Mesodermal cell (in vitro differentiated cells): ENCODE measurements around the gene CHRNB2. TPM values are rescaled to one million over a fixed set of nuclear protein-coding genes. Genes with fewer than 3 reads are reported as not detected.
A peak's percentile ranks its signal among the peaks of the same experiment; 100 is the strongest.
"Not testable (repeated sequence)": the region's sequence is repeated elsewhere in the genome, so short reads cannot be mapped to it uniquely, and the experiment has no call there.

Source experiments
- H3K27ac ChIP-seq: 2 replicates; pipeline ENCODE4 v1.7.0; 2013; ENCODE audit warnings: mild to moderate bottlenecking, low read depth, low read length, moderate library complexity; ENCODE audit not compliant: severe bottlenecking
- H3K36me3 ChIP-seq: 2 replicates; pipeline ENCODE4 v1.7.1; 2013; ENCODE audit warnings: mild to moderate bottlenecking, low read length, moderate library complexity; ENCODE audit not compliant: control insufficient read depth, insufficient read depth
- H3K4me1 ChIP-seq: one replicate; pipeline ENCODE4 v1.7.1; 2013; ENCODE audit warnings: mild to moderate bottlenecking, low read length; ENCODE audit not compliant: insufficient read depth, control insufficient read depth, poor library complexity, severe bottlenecking
- H3K4me3 ChIP-seq: 2 replicates; pipeline ENCODE4 v1.7.0; 2013; ENCODE audit warnings: low read length, control low read depth, mild to moderate bottlenecking; ENCODE audit not compliant: insufficient read depth, poor library complexity, severe bottlenecking; ENCODE audit errors: extremely low read depth
- H3K9me3 ChIP-seq: 2 replicates; pipeline ENCODE4 v1.7.1; 2013; ENCODE audit warnings: mild to moderate bottlenecking, low read length, moderate library complexity; ENCODE audit not compliant: control insufficient read depth
- WGBS, 2 experiments: methylation state at CpG; one replicate each; pipeline ENCODE4 v1.1.5; 2013; ENCODE audit warnings: missing lambda C conversion rate in 2 of 2; ENCODE audit not compliant: insufficient coverage in 2 of 2; 5-methylcytosine and 5-hydroxymethylcytosine counted together
- polyA plus RNA-seq, 2 experiments: library from polyadenylated mRNA; stranded (reverse); fragments of 50-300 nt; gene quantifications; one replicate each; pipeline ENCODE4 v1.2.3, GENCODE V29; 2013

CHRNB2 gene, protein sequence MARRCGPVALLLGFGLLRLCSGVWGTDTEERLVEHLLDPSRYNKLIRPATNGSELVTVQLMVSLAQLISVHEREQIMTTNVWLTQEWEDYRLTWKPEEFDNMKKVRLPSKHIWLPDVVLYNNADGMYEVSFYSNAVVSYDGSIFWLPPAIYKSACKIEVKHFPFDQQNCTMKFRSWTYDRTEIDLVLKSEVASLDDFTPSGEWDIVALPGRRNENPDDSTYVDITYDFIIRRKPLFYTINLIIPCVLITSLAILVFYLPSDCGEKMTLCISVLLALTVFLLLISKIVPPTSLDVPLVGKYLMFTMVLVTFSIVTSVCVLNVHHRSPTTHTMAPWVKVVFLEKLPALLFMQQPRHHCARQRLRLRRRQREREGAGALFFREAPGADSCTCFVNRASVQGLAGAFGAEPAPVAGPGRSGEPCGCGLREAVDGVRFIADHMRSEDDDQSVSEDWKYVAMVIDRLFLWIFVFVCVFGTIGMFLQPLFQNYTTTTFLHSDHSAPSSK
- 0.26 TPM for polyA plus RNA-seq (2013, experiment 1 of 2)
- 0.15 TPM for polyA plus RNA-seq (2013, experiment 2 of 2)

DNA sequence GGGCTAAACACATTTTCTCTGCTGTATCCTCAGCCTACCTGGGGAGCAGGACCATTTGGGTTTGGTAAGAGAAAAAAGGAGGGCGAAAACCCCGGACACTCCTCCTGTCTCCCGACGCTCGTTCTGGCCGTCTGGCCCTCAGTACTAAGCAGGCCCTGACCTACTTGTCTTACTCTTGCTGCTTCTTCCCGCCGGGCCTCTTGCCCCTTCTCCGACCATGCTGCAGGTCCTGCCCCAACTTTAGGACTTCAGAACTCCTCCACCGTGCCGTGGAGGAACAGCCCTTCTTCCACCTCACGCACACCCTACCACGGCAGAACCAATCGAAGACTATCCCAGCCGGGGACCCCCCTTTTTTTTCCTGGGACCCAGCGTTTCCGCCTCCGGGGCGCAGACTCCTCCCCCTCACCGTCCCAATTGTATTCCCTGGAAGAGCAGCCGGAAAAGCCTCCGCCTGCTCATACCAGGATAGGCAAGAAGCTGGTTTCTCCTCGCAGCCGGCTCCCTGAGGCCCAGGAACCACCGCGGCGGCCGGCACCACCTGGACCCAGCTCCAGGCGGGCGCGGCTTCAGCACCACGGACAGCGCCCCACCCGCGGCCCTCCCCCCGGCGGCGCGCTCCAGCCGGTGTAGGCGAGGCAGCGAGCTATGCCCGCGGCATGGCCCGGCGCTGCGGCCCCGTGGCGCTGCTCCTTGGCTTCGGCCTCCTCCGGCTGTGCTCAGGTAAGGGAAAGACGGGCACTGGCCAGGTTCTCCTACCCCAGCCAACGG lies at the start of gene CHRNB2:
Gene CHRNB2, plus strand, starts transcription at position 393 of the 771 bp plus-strand sequence. Its CDS starts 267 bp downstream, at position 660.
- 2 to 6% methylated on average over 22 to 52 of the region's 53 CpGs for WGBS, 2 experiments
- H3K36me3 ChIP-seq, result no peaks in the 10 kb centered on the region
- H3K27ac ChIP-seq, result no peak within 1 kb of the TSS

GRCh38 chr1:154519591-154519991 lies 48.0 kb upstream of the CHRNB2 start:
- H3K4me3 ChIP-seq, result no peak overlapping the region
- no peaks in the 10 kb centered on the region for H3K9me3 ChIP-seq
- no peaks in the 10 kb centered on the region for H3K4me1 ChIP-seq
- H3K36me3 ChIP-seq, result no peaks in the 10 kb centered on the region
- no peak overlapping the region for H3K27ac ChIP-seq
- 74 to 81% methylated on average over 8 to 9 of the region's 9 CpGs for WGBS, 2 experiments

More for the DNA sequence above, at the start of gene CHRNB2:
- no peaks in the 10 kb centered on the region for H3K9me3 ChIP-seq
- peak within 1 kb of the TSS; percentile 14 for H3K4me3 ChIP-seq
- H3K4me1 ChIP-seq, result no peaks in the 10 kb centered on the region

GRCh38 chr1:154520333-154520732 lies 47.2 kb upstream of the CHRNB2 start:
- H3K4me1 ChIP-seq, result no peaks in the 10 kb centered on the region
- H3K4me3 ChIP-seq, result no peak overlapping the region
- 86 to 100% methylated on average over 2 of the region's 3 CpGs for whole genome bisulfite sequencing, 2 experiments
- no peak overlapping the region for H3K27ac ChIP-seq
- H3K9me3 ChIP-seq, result no peaks in the 10 kb centered on the region
- no peaks in the 10 kb centered on the region for H3K36me3 ChIP-seq

DNA sequence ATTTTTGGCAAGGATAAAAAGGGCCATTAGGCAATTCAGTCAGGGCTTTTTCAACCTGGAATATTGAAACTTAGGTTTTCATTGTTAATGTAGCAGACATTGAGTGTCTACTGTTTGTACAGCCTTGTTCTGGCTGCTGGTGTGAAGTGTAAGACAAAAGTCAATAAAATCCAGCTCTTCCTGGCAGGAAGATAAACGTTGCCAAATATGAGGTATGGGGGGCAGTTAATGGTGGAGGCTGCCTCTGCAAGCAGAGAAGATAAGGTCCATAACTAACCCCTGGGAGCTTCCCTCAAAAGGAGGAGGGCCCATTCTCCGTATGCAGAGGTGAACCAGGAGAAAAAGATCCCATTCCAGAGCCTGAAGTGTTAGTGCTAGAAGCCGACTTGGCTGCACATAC lies 45.9 kb upstream of the CHRNB2 start:
- Histone ChIP-seq H3K4me3 (no peak overlapping the region), H3K9me3 (no peaks in the 10 kb centered on the region), H3K4me1 (no peaks in the 10 kb centered on the region), H3K36me3 (no peaks in the 10 kb centered on the region), H3K27ac (no peak overlapping the region)
- 76 to 82% methylated on average over 3 of the region's 3 CpGs for WGBS, 2 experiments

DNA sequence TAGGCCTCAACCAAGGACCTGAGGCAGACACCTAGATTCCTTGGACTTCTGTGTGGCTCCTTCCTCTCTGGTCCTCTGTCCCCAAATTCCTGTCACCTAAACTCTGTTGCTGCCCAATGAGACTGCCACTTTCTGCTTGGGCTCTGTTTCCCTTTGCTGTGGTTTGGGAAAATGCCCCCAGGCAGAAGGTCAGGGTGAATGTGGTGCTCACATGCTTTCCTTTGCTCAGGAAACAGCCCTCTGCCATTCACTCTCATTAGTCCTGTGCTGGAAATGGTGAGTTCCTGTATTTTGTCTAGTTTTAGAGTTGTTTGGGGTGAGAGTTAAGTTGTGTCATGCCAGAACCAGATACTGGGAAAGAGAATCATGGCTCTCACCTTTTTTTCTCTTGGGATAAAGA lies 42.7 kb upstream of the CHRNB2 start:
- Histone ChIP-seq H3K9me3 (no peaks in the 10 kb centered on the region), H3K27ac (no peak overlapping the region), H3K4me3 (no peak overlapping the region), H3K36me3 (no peaks in the 10 kb centered on the region), H3K4me1 (no peaks in the 10 kb centered on the region)

DNA sequence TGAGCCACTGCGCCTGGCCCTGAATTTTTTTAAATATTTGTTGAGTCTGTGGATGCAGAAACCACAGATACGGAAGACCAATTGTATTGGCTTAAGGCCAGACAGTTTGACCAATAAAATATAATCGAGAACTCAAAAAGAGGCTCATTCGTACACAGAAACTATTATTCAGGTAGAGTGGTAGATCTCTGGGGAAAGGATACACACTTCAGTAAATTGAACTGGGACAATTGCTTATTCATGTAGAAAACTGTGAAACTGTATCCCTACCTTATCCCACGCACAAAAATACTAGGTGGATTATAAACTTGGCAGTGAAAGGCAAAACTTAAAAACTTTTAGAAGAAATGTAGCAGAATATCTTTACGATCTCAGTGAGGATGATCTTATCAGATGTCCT lies 40.4 kb upstream of the CHRNB2 start:
- no peaks in the 10 kb centered on the region for H3K9me3 ChIP-seq
- no peaks in the 10 kb centered on the region for H3K36me3 ChIP-seq
- no peaks in the 10 kb centered on the region for H3K4me1 ChIP-seq
- 80 to 92% methylated on average over 4 to 5 of the region's 6 CpGs for whole genome bisulfite sequencing, 2 experiments
- no peak overlapping the region for H3K27ac ChIP-seq
- H3K4me3 ChIP-seq, result no peak overlapping the region

- no peaks in the 10 kb centered on the region for H3K36me3 ChIP-seq
- H3K4me1 ChIP-seq, result no peaks in the 10 kb centered on the region
- no peaks in the 10 kb centered on the region for H3K9me3 ChIP-seq
- no peak overlapping the region for H3K27ac ChIP-seq
- H3K4me3 ChIP-seq, result no peak overlapping the region
- WGBS, 2 experiments, result 92% methylated on average over 2 of the region's 6 CpGs; no CpG with 5 or more reads in 1 of the 2 experiments
Measured at GRCh38 chr1:154529308-154529707, 38.3 kb upstream of the CHRNB2 start.

- not testable (repeated sequence) for H3K4me3 ChIP-seq, H3K4me1 ChIP-seq, H3K36me3 ChIP-seq, H3K27ac ChIP-seq, H3K9me3 ChIP-seq
- 87 to 95% methylated on average over 11 to 12 of the region's 13 CpGs for WGBS, 2 experiments
Measured at GRCh38 chr1:154531950-154532349, 35.6 kb upstream of the CHRNB2 start.

DNA sequence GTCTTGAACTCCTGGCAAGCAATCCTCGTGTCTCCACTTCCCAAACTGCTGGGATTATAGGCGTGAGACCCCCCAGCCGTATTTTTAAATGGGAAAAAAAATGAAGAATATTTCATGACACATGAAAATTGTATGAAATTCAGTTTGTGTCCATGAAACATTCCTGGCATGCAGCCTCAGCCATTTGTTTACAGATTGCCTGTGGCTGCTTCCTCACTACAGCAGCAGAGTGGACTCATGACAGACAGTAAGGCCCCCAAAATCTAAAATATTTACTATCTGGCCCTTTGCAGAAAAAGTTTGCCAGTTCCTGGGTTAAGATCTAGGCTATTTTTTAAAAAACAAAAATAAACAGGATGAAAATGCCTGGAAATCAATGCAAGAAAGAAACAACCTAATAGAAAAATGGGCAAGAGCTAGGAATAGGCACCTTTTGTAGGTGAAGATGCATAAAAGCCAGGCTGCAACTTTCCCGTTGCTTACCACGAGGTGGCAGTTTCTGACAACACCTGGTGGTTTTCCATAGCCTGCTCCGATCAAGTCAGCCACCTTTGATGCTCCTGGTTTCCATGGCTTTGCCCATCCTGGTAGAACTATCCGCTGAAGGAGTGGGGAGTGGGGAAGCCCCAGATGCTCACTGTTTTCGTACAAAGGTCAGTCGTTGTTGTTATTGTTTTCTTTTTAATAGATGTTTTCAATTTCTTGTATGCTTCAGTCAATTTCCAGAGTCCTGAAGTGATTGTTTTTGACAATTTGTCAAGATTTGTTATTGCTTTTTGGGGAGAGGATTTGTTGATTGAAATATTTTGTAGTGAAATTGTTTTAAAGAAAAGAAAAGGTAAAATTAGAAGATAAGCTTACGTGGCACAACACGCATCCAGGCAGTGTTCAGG lies 33.4 kb upstream of the CHRNB2 start:
- WGBS, 2 experiments, result 54% methylated on average over 7 to 10 of the region's 11 CpGs
- no peak overlapping the region for H3K27ac ChIP-seq
- H3K4me3 ChIP-seq, result no peak overlapping the region
- no peaks in the 10 kb centered on the region for H3K9me3 ChIP-seq
- no peaks in the 10 kb centered on the region for H3K36me3 ChIP-seq
- H3K4me1 ChIP-seq, result no peaks in the 10 kb centered on the region

GRCh38 chr1:154536570-154536969 lies 31.0 kb upstream of the CHRNB2 start:
- Histone ChIP-seq H3K36me3 (no peaks in the 10 kb centered on the region), H3K4me3 (no peak overlapping the region), H3K9me3 (no peaks in the 10 kb centered on the region), H3K4me1 (no peaks in the 10 kb centered on the region), H3K27ac (no peak overlapping the region)
- WGBS, 2 experiments, result 91 to 96% methylated on average over 6 to 7 of the region's 7 CpGs
